Stimulated activated CD8-positive, alpha-beta memory T cell treated with anti-CD3 and anti-CD28 coated beads, Interleukin-7, amount 100 ng/mL, for 1 hour (primary cell): ENCODE data around the gene KDM8.
"Not testable (repeated sequence)": the region's sequence is repeated elsewhere in the genome, so short reads cannot be mapped to it uniquely, and the experiment has no call there.

ENCODE experiments used
- DNase-seq, 2 donors: peaks; one replicate each; pipeline ENCODE4 v3.0.0-alpha.2; 2020; ENCODE audit warnings: low read depth in 2 of 2

The KDM8 gene

GRCh38 chr16:27243725-27244362 lies 40.5 kb downstream of the KDM8 start:
- DNase-seq = no peak

GRCh38 chr16:27244363-27244755 lies 41.0 kb downstream of the KDM8 start:
- no peak for DNase-seq

DNA sequence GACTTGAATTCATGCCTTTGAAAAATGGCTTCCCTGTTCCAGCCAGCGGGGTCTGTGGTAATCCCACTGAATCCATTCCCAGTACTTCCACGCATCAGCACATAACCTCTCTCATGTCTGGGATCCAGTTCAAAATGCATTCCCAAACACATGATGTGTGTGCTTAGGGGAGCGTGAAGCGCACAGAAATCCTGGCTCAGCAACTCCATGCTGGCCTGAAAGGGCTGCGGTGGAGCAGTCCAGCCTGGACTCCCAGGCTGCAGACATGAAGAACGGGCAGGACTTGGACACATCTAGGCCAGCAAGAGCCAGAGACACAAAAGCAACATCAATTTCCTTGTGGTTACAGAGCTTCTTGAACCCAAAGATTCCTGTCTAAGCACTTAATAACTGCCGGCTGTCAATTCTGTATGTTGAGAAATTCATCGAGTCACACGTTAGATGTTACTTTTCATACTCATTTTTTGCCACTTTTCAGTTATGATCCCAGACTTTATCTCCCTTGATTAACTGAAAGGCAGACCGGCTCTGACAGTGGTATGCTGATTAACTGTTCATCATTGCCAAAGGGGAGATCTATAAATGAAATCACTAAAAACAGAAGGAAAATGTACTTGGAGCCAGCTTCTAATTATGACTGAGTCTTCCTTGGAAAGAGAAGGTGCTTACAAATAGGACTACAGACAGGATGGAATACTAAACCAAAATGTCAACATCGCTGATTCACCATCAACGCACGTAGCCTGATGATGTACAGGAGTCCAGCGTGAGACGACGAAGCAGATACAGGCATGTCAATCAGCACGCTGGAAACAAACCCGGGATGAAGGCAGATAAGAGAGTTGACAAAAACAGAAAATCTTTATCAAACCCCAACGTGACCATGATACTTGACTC lies 42.2 kb downstream of the KDM8 start:
- no peak for DNase-seq

- DNase-seq = no peak
Measured at GRCh38 chr16:27246439-27246838, 43.1 kb downstream of the KDM8 start.

DNA sequence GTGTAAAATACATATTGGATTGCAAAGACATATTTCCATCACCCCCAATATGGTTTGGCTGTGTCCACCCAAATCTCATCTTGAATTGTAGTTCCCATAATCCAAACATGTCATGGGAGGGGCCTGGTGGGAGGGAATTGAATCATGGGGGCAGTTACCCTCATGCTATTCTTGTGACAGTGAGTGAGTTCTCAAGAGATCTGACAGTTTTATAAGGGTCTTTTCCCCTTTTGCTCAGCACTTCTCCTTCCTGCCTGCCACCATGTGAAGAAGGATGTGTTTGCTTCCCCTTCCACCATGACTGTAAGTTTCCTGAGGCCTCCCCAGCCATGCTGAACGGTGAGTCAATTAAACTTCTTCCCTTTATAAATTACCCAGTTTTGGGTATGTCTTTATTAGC lies 43.8 kb downstream of the KDM8 start:
- DNase-seq = not testable (repeated sequence)

DNA sequence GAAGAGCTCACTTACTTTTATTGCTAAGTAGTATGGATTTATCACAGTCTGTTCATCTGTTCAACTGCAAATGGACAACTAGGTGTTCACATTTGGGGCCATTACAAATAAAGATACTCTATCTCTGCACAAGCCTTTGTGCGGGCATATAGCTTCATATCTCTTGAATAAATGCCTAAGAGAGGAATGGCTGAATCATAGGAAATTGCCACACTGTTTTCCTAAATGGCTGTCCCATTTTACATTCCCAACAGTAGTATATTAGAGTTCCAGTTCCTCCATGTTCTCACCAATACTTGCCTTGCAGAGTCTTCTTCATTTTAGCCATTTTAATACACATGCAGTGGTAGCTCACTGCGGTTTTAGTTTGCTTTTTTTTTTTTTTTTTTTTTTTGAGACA lies 44.7 kb downstream of the KDM8 start:
- no peak for DNase-seq

DNA sequence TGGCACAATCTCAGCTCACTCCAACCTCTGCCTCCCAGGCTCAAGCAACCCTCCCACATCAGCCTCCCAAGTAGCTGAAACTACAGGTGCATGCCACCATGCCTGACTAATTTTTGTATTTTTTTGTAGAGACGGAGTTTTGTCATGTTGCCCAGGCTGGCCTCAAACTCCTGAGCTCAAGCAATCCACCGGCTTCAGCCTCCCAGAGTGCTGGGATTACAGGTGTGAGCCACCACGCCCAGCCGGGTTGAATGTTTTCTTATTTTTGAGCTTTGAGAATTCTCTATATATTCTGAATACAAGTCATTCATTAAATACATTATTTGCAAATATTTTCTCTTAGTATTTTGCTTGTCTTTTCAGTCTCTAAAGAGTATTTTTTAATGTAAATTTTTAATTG lies 45.6 kb downstream of the KDM8 start:
- DNase-seq = not testable (repeated sequence)

GRCh38 chr16:27251541-27252205 lies 48.3 kb downstream of the KDM8 start:
- DNase-seq = no peak

DNA sequence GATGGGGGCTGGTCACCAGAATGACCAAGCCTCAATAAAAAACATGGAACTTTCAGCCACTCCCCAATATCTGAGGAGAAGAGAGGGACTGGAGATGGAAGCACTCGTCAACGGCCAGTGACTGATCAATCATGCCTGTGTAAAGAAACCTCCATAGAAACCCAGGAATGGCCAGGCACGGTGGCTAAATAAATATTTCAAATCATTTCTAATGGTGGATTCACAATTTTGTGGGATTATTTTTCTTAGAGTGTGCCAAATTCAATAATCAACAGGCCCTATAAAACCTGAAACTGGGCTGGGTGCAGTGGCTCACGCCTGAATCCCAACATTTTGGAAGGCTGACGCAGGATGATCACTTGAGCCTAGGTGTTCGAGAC lies 48.9 kb downstream of the KDM8 start:
- no peak for DNase-seq

DNA sequence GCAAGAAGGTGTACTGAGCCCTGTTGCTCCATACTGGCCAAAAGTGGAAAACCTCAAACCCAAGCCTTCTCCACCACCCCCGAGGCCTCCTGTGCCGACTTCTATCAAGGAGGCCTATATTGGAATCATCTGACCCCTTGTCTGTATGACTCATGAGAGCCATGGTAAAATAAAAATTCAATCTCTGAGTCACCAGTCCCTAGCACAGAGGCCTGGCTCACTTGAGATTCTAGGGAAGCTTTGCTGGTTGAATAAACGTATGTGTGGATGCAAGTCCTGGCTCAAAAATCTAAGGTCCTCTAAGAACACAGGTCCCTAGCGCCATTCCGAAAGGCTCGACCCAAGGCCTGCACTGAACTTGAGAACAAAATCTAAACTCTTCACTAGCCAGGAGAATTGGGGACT lies 50.2 kb downstream of the KDM8 start:
- DNase-seq = no peak

GRCh38 chr16:27254262-27254811 lies 51.0 kb downstream of the KDM8 start:
- no peak for DNase-seq

GRCh38 chr16:27256861-27257260 lies 53.5 kb downstream of the KDM8 start:
- no peak for DNase-seq

DNA sequence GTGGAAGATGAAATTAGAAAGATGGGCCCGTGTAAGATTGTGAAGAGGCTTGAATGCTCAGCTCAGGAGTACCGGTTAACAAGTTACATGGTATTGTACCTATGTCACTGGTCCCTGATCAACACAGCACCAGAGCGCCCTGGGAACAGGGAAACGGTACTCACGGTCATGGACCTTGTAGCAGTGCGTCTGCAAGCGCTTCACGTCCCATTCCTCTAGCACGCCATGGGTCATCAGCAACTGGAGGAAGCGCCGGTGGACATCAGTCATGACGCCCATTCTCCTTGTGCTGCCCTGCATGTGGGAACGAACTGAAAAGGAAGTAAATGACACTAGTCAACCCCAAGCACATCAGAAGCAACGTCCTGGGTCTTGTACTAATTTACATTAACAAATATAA lies 53.9 kb downstream of the KDM8 start:
- no peak for DNase-seq

- no peak for DNase-seq
Measured at GRCh38 chr16:27258241-27258734, 55.0 kb downstream of the KDM8 start.

GRCh38 chr16:27259710-27260109 lies 56.4 kb downstream of the KDM8 start:
- no peak for DNase-seq

- DNase-seq = not testable (repeated sequence)
Measured at GRCh38 chr16:27262904-27263423, 59.6 kb downstream of the KDM8 start.

DNA sequence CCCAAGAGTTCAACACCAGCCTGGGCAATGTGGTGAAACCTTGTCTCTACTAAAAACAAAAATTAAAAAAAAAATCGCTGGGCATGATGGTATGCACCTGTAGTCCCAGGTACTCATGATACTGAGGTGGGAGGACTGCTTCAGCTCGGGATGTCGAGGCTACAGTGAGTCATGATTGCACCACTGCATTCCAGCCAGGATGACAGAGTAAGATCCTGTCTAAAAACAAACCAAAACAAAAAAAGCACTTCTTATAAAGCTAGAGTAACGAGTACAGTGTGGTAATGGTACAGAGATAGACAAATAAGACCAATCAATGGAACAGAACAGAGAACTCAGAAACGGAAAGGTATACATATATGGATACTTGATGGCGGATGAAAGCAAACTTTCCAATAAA lies 60.8 kb downstream of the KDM8 start:
- no peak for DNase-seq

DNA sequence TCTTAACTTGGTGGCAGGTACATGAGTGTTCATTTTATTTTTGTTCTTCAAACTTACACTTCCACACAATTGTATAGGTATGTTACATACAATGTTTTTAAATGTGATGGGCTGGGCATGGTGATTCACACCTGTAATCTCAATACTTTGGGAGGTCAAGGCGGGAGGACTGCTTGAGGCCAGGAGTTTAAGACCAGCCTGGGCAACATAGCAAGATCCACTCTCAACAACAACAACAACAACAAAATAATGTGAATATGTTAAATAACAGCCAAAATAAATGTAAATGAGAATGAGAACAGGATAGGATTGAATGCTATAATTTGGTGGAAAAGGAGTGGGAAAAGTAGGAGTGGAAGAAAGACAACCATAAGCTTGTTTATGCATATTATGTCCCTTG lies 62.7 kb downstream of the KDM8 start:
- no peak for DNase-seq

GRCh38 chr16:27267037-27267677 lies 63.8 kb downstream of the KDM8 start:
- DNase-seq = no peak

DNA sequence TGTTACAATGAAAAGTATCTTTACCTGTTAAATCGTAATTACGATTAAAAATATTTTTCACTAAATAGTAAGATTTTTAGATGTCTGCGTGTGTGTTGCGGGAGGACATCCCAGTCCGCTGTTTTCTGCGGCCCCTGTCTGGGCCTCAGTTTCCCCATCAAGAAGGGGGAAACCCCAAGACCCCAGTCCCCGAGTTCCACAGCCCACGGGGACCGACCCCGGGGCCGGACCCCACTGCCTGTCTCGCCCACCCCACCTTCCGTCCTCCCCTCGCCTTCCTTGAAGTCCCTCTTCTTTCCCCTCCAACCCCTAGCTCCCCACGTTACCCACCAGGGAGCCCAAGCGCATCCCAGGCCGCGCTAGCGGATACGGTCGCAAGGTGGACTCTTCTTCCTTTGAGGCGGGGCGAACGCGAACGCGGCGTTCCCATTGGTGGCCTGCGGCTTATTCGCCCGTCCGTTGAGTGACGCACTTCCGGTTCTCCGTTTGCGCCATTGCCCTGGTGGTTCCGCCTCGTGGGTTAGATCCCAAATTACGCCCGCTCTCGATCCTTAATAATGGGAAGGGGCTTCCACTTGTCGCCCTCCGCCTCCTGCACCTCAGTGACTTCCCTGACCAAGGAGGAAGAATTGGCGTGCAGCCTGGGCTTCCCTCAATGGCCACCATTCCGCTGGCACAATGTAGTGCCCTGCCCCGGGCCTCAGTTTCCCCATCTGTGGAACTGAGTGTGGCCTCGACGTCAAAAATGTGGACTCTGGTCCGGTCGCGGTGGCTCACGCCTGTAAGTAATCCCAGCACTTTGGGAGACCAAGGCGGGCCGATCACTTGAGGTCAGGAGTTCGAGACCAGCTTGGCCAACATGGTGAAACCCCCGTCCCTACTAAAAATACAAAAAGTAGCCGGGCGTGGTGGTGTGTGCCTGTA lies 65.3 kb downstream of the KDM8 start, which contains the start of gene NSMCE1:
Gene NSMCE1, minus strand, starts transcription at position 397 of the 924 bp plus-strand sequence. CDS start 11,202 bp downstream, outside the sequence.
- DNase-seq = peak; percentile 91 to 95
